HL-60 (cell line): ENCODE data around the gene RPS19BP1.

Source experiments
- DNase-seq, 2 experiments: peaks; one replicate each; pipeline ENCODE4 v3.0.0-alpha.2; 2010 to 2020; ENCODE audit warnings: low read depth in 1 of 2, low spot score in 1 of 2
- H3K27ac ChIP-seq: fragments of 250-450 bp; sonication (Bioruptor Pico); replicated peaks from 2 replicates; pipeline ENCODE4 v1.5.1; 2020; ENCODE audit warnings: mild to moderate bottlenecking, moderate library complexity
- H3K27me3 ChIP-seq: fragments of 250-450 bp; sonication (Bioruptor Pico); 2 replicates; pipeline ENCODE4 v1.5.1; 2021; ENCODE audit warnings: mild to moderate bottlenecking, moderate library complexity; ENCODE audit not compliant: insufficient read depth, poor library complexity, severe bottlenecking
- H3K4me3 ChIP-seq: replicated peaks from 2 replicates; pipeline ENCODE4 v1.5.1; 2011; ENCODE audit warnings: mild to moderate bottlenecking, control low read depth, low read length; ENCODE audit not compliant: insufficient read depth
- CTCF ChIP-seq: IDR thresholded peaks from one replicate; pipeline ENCODE4 v1.5.1; 2011; ENCODE audit warnings: low read length, control low read depth, inconsistent platforms; ENCODE audit not compliant: insufficient read depth
- GABPA ChIP-seq: IDR thresholded peaks from 2 replicates; pipeline ENCODE4 v1.6.1; 2012; ENCODE audit warnings: low read depth
- POLR2AphosphoS5 ChIP-seq: IDR thresholded peaks from 2 replicates; pipeline ENCODE4 v1.6.1; 2012; ENCODE audit warnings: low read depth
- REST ChIP-seq: IDR thresholded peaks from 2 replicates; pipeline ENCODE4 v1.6.1; 2012; ENCODE audit warnings: low read depth; ENCODE audit not compliant: insufficient replicate concordance
- SPI1 ChIP-seq: IDR thresholded peaks from 2 replicates; pipeline ENCODE4 v1.6.1; 2012; ENCODE audit warnings: low read depth, mild to moderate bottlenecking, borderline replicate concordance

Gene RPS19BP1

GRCh38 chr22:39534092-39534506 is 1.6 kb upstream of the RPS19BP1 start:
- H3K27ac ChIP-seq, result no peak overlapping the region
- no peaks in the 10 kb centered on the region for H3K27me3 ChIP-seq
- H3K4me3 ChIP-seq, result no peak overlapping the region
- no peak for TF ChIP-seq SPI1
- no peak for TF ChIP-seq GABPA
- TF ChIP-seq REST, result no peak
- TF ChIP-seq POLR2AphosphoS5, result no peak
- no peak for TF ChIP-seq CTCF
- DNase-seq, result no peak

DNA sequence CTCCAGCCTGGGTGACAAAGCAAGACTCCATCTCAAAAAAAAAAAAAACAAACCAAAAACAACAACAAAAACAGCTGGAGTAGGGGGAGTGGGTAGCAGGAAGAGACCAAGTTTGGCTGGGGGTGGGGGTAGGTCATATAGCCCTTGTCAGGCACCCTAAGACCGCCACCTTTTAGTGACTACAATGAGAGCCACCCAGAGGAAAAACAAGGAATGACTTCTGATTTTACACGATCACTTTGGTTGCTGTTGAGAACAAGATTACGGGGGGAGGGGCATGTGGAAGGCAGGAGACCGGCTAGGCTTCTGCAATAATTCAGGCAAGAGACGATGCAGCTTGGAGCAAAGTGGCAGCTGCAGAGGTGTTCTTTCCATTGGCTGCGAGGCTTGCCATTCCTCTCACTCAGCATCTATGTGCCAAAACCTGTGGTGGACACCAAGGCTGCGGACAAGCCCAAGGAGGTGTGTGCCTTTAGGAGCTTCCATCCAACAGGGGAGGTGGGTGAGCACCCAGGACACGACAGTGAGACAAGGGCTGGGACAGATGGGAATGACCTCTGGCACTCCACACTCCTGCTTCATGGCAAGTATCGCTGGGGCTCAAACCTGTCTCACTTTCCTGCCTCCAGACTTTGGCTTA is 1.7 kb downstream of the RPS19BP1 start:
- peak overlapping the region; percentile 62 for H3K4me3 ChIP-seq
- no peaks in the 10 kb centered on the region for H3K27me3 ChIP-seq
- H3K27ac ChIP-seq, result peak overlapping the region; percentile 93
- peak; percentile 73 to 85 for DNase-seq
- TF ChIP-seq CTCF (no peak), REST (no peak), SPI1 (no peak), POLR2AphosphoS5 (no peak), GABPA (no peak)

- DNase-seq, result no peak
- Histone ChIP-seq H3K4me3 (no peak overlapping the region), H3K27me3 (no peaks in the 10 kb centered on the region), H3K27ac (peak overlapping the region; percentile 83)
- TF ChIP-seq REST (no peak), GABPA (no peak), POLR2AphosphoS5 (no peak), SPI1 (no peak), CTCF (no peak)
Observed at GRCh38 chr22:39530116-39530515, 2.4 kb downstream of the RPS19BP1 start.
